KMS-11 (cell line): Measurements from ENCODE around the gene NEURL1.
"Not testable (repeated sequence)": the region's sequence is repeated elsewhere in the genome, so short reads cannot be mapped to it uniquely, and the experiment has no call there.

ENCODE experiments used
- H2AFZ ChIP-seq: fragments of 200-600 bp; sonication (generic); 2 replicates; pipeline ENCODE4 v1.6.1; 2016; ENCODE audit warnings: antibody characterized with exemption, mixed run types, low read depth
- H3K27ac ChIP-seq: fragments of 200-600 bp; sonication (generic); 2 replicates; pipeline ENCODE4 v1.6.1; 2016; ENCODE audit warnings: mild to moderate bottlenecking, mixed run types
- H3K27me3 ChIP-seq: fragments of 200-600 bp; sonication (generic); 2 replicates; pipeline ENCODE4 v1.6.1; 2017; ENCODE audit warnings: mild to moderate bottlenecking, low read depth, mixed run types, moderate library complexity; ENCODE audit not compliant: insufficient read depth
- H3K36me3 ChIP-seq: fragments of 200-600 bp; sonication (generic); 2 replicates; pipeline ENCODE4 v1.6.1; 2017; ENCODE audit warnings: mild to moderate bottlenecking, mixed run types; ENCODE audit not compliant: insufficient read depth
- H3K4me1 ChIP-seq: fragments of 200-600 bp; sonication (generic); 2 replicates; pipeline ENCODE4 v1.6.1; 2016; ENCODE audit warnings: mild to moderate bottlenecking, low read depth, mixed run types; ENCODE audit not compliant: poor library complexity, severe bottlenecking
- H3K4me2 ChIP-seq: fragments of 200-600 bp; sonication (generic); 2 replicates; pipeline ENCODE4 v1.7.0; 2016; ENCODE audit warnings: mild to moderate bottlenecking, mixed run types
- H3K4me3 ChIP-seq: fragments of 200-600 bp; sonication (generic); IDR thresholded peaks from 2 replicates; pipeline ENCODE4 v1.6.1; 2017; ENCODE audit warnings: low read depth, low read length, mixed read lengths; ENCODE audit not compliant: insufficient read depth
- H3K79me2 ChIP-seq: fragments of 200-600 bp; sonication (generic); 2 replicates; pipeline ENCODE4 v1.6.1; 2016; ENCODE audit warnings: low read depth, mixed run types; ENCODE audit not compliant: insufficient read depth
- H3K9ac ChIP-seq: fragments of 200-600 bp; sonication (generic); 2 replicates; pipeline ENCODE4 v1.6.1; 2016; ENCODE audit warnings: mild to moderate bottlenecking, mixed run types
- H4K20me1 ChIP-seq: fragments of 200-600 bp; sonication (generic); 2 replicates; pipeline ENCODE4 v1.6.1; 2016; ENCODE audit warnings: mild to moderate bottlenecking, mixed run types; ENCODE audit not compliant: insufficient read depth
- CTCF ChIP-seq: fragments of 200-600 bp; sonication (generic); conservative IDR thresholded peaks from 2 replicates; pipeline ENCODE4 v1.6.1; 2017; ENCODE audit warnings: low read depth, mild to moderate bottlenecking, antibody characterized with exemption, low read length, moderate library complexity, mixed read lengths

Gene NEURL1

GRCh38 chr10:103517234-103518085 is 24.0 kb downstream of the NEURL1 start:
- H3K4me2 ChIP-seq: no peak overlapping the region

GRCh38 chr10:103519798-103520197 is 26.3 kb downstream of the NEURL1 start:
- no peaks in the 10 kb centered on the region for H4K20me1 ChIP-seq
- H2AFZ ChIP-seq: no peak overlapping the region
- no peaks in the 10 kb centered on the region for H3K79me2 ChIP-seq
- TF ChIP-seq CTCF: no peak
- H3K4me2 ChIP-seq: no peak overlapping the region
- H3K27ac ChIP-seq: no peak overlapping the region
- peaks cover 8% of the 10 kb centered on the region for H3K4me1 ChIP-seq
- H3K9ac ChIP-seq: no peak overlapping the region
- no peak overlapping the region for H3K4me3 ChIP-seq
- no peaks in the 10 kb centered on the region for H3K36me3 ChIP-seq
- no peaks in the 10 kb centered on the region; the same call in 1 of the 2 replicates for H3K27me3 ChIP-seq

More at GRCh38 chr10:103517234-103518085, 24.0 kb downstream of the NEURL1 start:
- Histone ChIP-seq H3K4me3 (no peak overlapping the region), H2AFZ (no peak overlapping the region), H3K4me1 (peaks cover 12% of the 10 kb centered on the region), H3K9ac (no peak overlapping the region), H3K36me3 (no peaks in the 10 kb centered on the region), H3K27me3 (no peaks in the 10 kb centered on the region; the same call in 1 of the 2 replicates), H3K79me2 (no peaks in the 10 kb centered on the region), H4K20me1 (no peaks in the 10 kb centered on the region), H3K27ac (no peak overlapping the region)
- no peak for TF ChIP-seq CTCF

- H2AFZ ChIP-seq, H3K36me3 ChIP-seq, H3K79me2 ChIP-seq, H3K27ac ChIP-seq, H3K9ac ChIP-seq, H3K4me1 ChIP-seq, H4K20me1 ChIP-seq, H3K4me2 ChIP-seq, H3K27me3 ChIP-seq, H3K4me3 ChIP-seq: not testable (repeated sequence)
Measured at GRCh38 chr10:103522006-103522405, 28.5 kb downstream of the NEURL1 start.

GRCh38 chr10:103523683-103524082 is 30.2 kb downstream of the NEURL1 start:
- H3K27me3 ChIP-seq: no peaks in the 10 kb centered on the region

More at GRCh38 chr10:103523683-103524082, 30.2 kb downstream of the NEURL1 start:
- Histone ChIP-seq H3K36me3 (no peaks in the 10 kb centered on the region), H4K20me1 (no peaks in the 10 kb centered on the region), H3K79me2 (no peaks in the 10 kb centered on the region), H3K4me2 (no peak overlapping the region), H3K27ac (no peak overlapping the region), H3K9ac (no peak overlapping the region), H3K4me3 (no peak overlapping the region), H2AFZ (no peak overlapping the region), H3K4me1 (no peaks in the 10 kb centered on the region)
- TF ChIP-seq CTCF: no peak
